Adrenal gland (tissue), 5 donors: ENCODE measurements around the gene LRBA.

ENCODE experiments used
- CTCF ChIP-seq, 6 experiments: fragments of 450-650 bp in 4 of 6; fragments of 200-600 bp in 2 of 6; sonication (generic) in 1 of 6; IDR thresholded peaks; 1 replicate in 5 of 6; 2 replicates in 1 of 6; pipeline versions ENCODE4 v1.5.1 to v1.8.0; 2016 to 2021; ENCODE audit warnings: antibody characterized with exemption in 6 of 6, mild to moderate bottlenecking in 2 of 6, moderate library complexity in 1 of 6
- POLR2A ChIP-seq, 2 donors: fragments of 450-650 bp; IDR thresholded peaks; one replicate each; pipeline ENCODE4 v1.6.1; 2017; ENCODE audit warnings: antibody characterized with exemption in 2 of 2, mild to moderate bottlenecking in 2 of 2, moderate library complexity in 1 of 2
- donor health status: DM: no; HTN: no; CAD: no.

- no peak for TF ChIP-seq POLR2A (IDR thresholded peaks at IDR 0.05)
- no peak for TF ChIP-seq CTCF (IDR thresholded peaks at IDR 0.05)
Observed at GRCh38 chr4:150216726-150217125, 798.4 kb downstream of the LRBA start.
